Measurements from ENCODE around the gene CCL22.

CCL22 gene

DNA sequence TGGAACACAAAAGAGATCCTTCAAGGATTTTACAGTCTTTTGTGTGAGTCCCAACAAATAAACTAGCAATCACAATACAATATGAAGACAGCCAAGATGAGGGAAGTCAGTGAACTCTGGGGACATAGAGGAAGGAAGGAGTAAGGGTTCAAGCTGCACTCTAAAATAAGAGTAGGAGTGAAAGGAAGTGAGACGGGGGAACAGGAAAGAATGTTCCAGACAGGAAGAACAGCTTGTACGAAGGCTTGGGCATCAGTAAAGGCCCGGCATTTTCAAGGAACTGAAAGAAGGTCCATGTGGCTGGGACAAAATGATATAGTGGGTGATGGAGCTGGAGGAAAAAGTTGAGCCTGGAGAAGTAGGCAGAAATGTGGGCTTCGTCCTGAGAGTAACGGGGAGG, 50.5 kb downstream of the CCL22 start:
- no peaks in the 10 kb centered on the region for H3K36me3 ChIP-seq (replicated peaks; ENCODE audit: insufficient read depth, low read length)
- no peak for DNase-seq
- no peaks in the 10 kb centered on the region for H3F3A ChIP-seq (ENCODE audit: insufficient read depth, low read length)
- no peak overlapping the region for H2AFZ ChIP-seq (ENCODE audit: low read length)
- no peaks in the 10 kb centered on the region for H3K79me2 ChIP-seq (ENCODE audit: low read length)
- no peaks in the 10 kb centered on the region for H4K20me1 ChIP-seq (ENCODE audit: insufficient read depth, low read length)
- no peak overlapping the region for H3K4me2 ChIP-seq (ENCODE audit: low read depth, low read length)
- no peak overlapping the region for H3K4me3 ChIP-seq (ENCODE audit: low read length)
- no peak overlapping the region for H3K9ac ChIP-seq (ENCODE audit: low read length)
- H3K9me2 ChIP-seq (replicated peaks; ENCODE audit: insufficient read depth, low read length) = no peaks in the 10 kb centered on the region
- no peaks in the 10 kb centered on the region for H3K9me3 ChIP-seq (replicated peaks; ENCODE audit: insufficient read depth, low read length)
- no peak overlapping the region for H3K27ac ChIP-seq (ENCODE audit: low read length)
- TF ChIP-seq, protein P1, sequence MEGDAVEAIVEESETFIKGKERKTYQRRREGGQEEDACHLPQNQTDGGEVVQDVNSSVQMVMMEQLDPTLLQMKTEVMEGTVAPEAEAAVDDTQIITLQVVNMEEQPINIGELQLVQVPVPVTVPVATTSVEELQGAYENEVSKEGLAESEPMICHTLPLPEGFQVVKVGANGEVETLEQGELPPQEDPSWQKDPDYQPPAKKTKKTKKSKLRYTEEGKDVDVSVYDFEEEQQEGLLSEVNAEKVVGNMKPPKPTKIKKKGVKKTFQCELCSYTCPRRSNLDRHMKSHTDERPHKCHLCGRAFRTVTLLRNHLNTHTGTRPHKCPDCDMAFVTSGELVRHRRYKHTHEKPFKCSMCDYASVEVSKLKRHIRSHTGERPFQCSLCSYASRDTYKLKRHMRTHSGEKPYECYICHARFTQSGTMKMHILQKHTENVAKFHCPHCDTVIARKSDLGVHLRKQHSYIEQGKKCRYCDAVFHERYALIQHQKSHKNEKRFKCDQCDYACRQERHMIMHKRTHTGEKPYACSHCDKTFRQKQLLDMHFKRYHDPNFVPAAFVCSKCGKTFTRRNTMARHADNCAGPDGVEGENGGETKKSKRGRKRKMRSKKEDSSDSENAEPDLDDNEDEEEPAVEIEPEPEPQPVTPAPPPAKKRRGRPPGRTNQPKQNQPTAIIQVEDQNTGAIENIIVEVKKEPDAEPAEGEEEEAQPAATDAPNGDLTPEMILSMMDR (IDR thresholded peaks at IDR 0.05; ENCODE audit: low read length) = no peak
- TF ChIP-seq EZH2phosphoT487 (IDR thresholded peaks at IDR 0.05; ENCODE audit: low read length) (no peak), EZH2 (optimal IDR thresholded peaks at IDR 0.05; ENCODE audit: low read depth, low read length) (no peak)
- no peaks in the 10 kb centered on the region for H3K4me1 ChIP-seq (ENCODE audit: low read length)
- H3K27me3 ChIP-seq (replicated peaks; ENCODE audit: insufficient read depth, low read length) = peaks cover 34% of the 10 kb centered on the region; the same call in 1 of the 2 replicates

GRCh38 chr16:57409870-57410587, 51.4 kb downstream of the CCL22 start:
- Histone ChIP-seq H3K4me1 (ENCODE audit: low read length) (no peaks in the 10 kb centered on the region), H3K9me2 (replicated peaks; ENCODE audit: insufficient read depth, low read length) (no peaks in the 10 kb centered on the region), H4K20me1 (ENCODE audit: insufficient read depth, low read length) (no peaks in the 10 kb centered on the region), H3K36me3 (replicated peaks; ENCODE audit: insufficient read depth, low read length) (no peaks in the 10 kb centered on the region), H3K4me2 (ENCODE audit: low read depth, low read length) (no peak overlapping the region), H3F3A (ENCODE audit: insufficient read depth, low read length) (no peaks in the 10 kb centered on the region), H3K79me2 (ENCODE audit: low read length) (no peaks in the 10 kb centered on the region), H3K9me3 (replicated peaks; ENCODE audit: insufficient read depth, low read length) (no peaks in the 10 kb centered on the region), H2AFZ (ENCODE audit: low read length) (no peak overlapping the region), H3K27me3 (replicated peaks; ENCODE audit: insufficient read depth, low read length) (peaks cover 30% of the 10 kb centered on the region; the same call in 1 of the 2 replicates), H3K27ac (ENCODE audit: low read length) (no peak overlapping the region), H3K9ac (ENCODE audit: low read length) (no peak overlapping the region), H3K4me3 (ENCODE audit: low read length) (no peak overlapping the region)
- TF ChIP-seq, protein P1 (IDR thresholded peaks at IDR 0.05; ENCODE audit: low read length) = no peak
- no peak for TF ChIP-seq EZH2 (optimal IDR thresholded peaks at IDR 0.05; ENCODE audit: low read depth, low read length)
- TF ChIP-seq EZH2phosphoT487 (IDR thresholded peaks at IDR 0.05; ENCODE audit: low read length) = no peak
- no peak for DNase-seq

DNA sequence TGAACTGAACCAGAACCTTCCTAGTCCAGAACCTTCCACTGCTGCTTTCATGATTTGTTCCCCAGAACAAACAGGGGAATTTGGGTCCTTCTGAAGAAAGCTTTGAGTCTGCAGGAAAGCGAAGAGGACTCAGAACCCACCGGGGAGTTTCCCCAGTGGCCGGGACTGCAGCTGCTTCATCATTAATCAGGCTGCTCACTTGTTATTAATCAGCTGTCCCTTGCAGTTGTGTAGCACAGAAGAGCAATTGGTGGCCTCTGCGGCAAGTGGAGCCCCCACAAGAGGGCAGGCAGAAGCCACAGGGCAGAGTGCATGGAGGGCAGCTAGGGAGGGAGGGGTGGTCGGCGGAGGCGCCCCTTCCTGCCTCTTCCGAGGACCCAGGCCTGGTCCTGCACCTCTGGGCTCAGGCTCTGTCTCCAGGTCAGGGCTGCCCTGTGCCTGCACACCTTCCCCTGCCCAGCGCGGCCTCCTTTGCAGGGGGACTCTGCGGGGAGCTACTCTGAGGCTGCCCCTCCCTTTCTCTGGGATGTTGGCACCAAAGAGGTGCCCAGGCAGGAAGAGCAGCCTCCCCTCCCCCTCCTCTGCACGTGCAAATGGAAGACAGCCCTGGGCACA, 52.9 kb downstream of the CCL22 start:
- H3F3A ChIP-seq (ENCODE audit: insufficient read depth, low read length) = no peaks in the 10 kb centered on the region
- H3K4me3 ChIP-seq (ENCODE audit: low read length) = no peak overlapping the region
- no peaks in the 10 kb centered on the region for H3K9me3 ChIP-seq (replicated peaks; ENCODE audit: insufficient read depth, low read length)
- no peak for DNase-seq
- TF ChIP-seq, protein P1 (IDR thresholded peaks at IDR 0.05; ENCODE audit: low read length) = no peak
- TF ChIP-seq EZH2phosphoT487 (IDR thresholded peaks at IDR 0.05; ENCODE audit: low read length) (no peak), EZH2 (optimal IDR thresholded peaks at IDR 0.05; ENCODE audit: low read depth, low read length) (no peak)
- no peak overlapping the region for H3K27ac ChIP-seq (ENCODE audit: low read length)
- no peaks in the 10 kb centered on the region for H3K4me1 ChIP-seq (ENCODE audit: low read length)
- H3K79me2 ChIP-seq (ENCODE audit: low read length) = no peaks in the 10 kb centered on the region
- no peak overlapping the region for H2AFZ ChIP-seq (ENCODE audit: low read length)
- H3K9ac ChIP-seq (ENCODE audit: low read length) = no peak overlapping the region
- H3K4me2 ChIP-seq (ENCODE audit: low read depth, low read length) = no peak overlapping the region
- no peaks in the 10 kb centered on the region for H4K20me1 ChIP-seq (ENCODE audit: insufficient read depth, low read length)
- H3K27me3 ChIP-seq (replicated peaks; ENCODE audit: insufficient read depth, low read length) = peaks cover 24% of the 10 kb centered on the region; the same call in 1 of the 2 replicates
- H3K36me3 ChIP-seq (replicated peaks; ENCODE audit: insufficient read depth, low read length) = no peaks in the 10 kb centered on the region
- H3K9me2 ChIP-seq (replicated peaks; ENCODE audit: insufficient read depth, low read length) = no peaks in the 10 kb centered on the region

Data from MM.1S (cell line).